NB4 (cell line): Measurements from ENCODE around the gene CRADD.

Source experiments
- CTCF ChIP-seq: IDR thresholded peaks from one replicate; pipeline ENCODE4 v1.5.1; 2012; ENCODE audit warnings: low read depth, low read length
- MAX ChIP-seq: IDR thresholded peaks from 2 replicates; pipeline ENCODE4 v1.6.1; 2011; ENCODE audit warnings: low read depth, low read length
- POLR2A ChIP-seq: IDR thresholded peaks from 2 replicates; pipeline ENCODE4 v1.6.1; 2011; ENCODE audit warnings: mild to moderate bottlenecking; ENCODE audit not compliant: insufficient read length; ENCODE audit errors: extremely low read depth

- no peak for TF ChIP-seq CTCF
- TF ChIP-seq POLR2A = no peak
- no peak for TF ChIP-seq MAX
Measured at GRCh38 chr12:93733928-93734327, 56.8 kb downstream of the CRADD start.
